NCI-H82 treated with DMSO at 0.1 percent for 48 hours (cell line): ENCODE results near the gene HPSE2.
A peak's percentile ranks its signal among the peaks of the same experiment; 100 is the strongest.
"Not testable (repeated sequence)": the region's sequence is repeated elsewhere in the genome, so short reads cannot be mapped to it uniquely, and the experiment has no call there.

Experiments used
- DNase-seq: peaks from one replicate; lab custom pipeline; 2025; ENCODE audit not compliant: unreplicated experiment; lab: John Stamatoyannopoulos, UW

HPSE2 gene

DNA sequence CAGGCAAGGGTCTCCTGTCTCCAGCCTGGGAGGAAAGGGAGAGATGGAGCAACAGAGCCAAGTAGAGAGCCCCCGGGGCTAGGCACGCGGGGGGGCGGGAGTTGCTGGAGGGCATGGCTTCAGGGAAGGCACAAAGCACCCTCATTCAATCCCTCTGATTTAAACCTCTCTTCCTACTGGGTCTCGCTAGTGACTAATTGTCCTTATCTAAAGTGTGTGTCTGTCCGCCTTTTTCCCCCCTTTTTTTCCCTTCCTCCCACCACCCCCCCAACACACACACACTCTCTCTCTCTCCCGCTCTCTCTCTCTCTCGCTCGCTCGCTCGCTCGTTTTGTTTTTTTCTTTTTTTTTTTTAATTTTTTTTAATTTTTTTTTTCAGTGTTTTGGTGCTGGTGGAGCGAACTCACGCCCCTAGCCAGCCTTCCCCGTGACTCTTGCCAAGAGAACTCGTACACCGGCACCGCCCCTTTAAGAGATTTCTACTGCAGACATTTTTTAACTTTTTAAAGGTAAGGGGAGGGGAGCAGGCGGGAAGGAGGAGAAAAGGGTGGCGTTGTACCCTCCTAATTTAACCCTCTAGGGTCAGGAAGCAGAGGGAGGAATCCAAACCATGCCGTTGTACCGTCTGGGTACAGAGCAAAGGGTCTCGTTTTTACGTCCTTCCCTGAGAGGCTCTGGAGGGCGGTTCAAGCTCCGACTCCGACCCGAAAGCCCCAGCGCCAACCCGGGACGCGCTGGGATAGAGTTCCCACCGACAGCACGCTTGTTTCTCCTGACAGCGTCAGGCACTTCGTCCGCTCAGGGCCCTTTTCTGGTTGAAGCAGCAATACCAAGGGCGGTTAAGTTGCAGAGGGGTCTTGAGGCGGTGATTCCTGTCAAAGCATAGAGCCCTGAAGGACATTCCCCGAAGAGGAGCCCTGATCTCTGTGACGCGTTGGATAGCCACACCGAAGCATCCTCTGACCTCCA lies at the start of gene HPSE2:
HPSE2 (minus strand) TSS at position 195 of the 969 bp plus-strand sequence.
- no peak for DNase-seq

- DNase-seq: no peak
Measured at GRCh38 chr10:99280472-99280871, 44.8 kb upstream of the HPSE2 start.

GRCh38 chr10:99279626-99280111 lies 44.0 kb upstream of the HPSE2 start:
- no peak for DNase-seq

DNA sequence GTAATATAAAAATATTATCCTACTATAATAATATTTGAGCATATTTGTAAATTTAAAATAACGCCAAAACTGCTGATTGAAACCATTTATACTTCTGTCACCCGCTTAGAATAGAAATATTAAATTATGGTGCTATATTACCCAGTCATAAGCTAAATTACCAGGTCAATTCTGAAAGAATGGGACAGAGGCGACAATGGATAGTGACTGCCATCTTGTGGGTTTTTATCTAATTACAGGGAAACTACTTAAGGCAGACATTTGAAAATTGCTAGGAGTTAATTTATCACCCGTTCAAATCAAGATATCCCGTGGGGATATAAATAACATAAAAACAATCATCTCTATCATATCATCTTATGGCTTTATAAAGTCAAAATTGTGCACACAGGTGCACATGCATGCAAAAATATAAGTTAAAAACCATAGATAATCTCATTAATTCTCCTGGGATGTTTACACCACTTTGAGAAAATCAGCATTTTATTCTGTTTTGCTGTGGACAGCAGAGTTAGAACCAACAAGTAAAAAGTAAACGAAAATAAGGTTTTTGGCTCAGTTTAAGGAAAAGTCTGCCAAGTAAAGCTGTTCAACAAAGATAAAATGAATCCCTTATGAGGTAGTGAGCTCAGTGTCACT lies 41.3 kb upstream of the HPSE2 start:
- DNase-seq: peak; percentile 11

- DNase-seq: peak; percentile 90
Measured at GRCh38 chr10:99266383-99266782, 30.7 kb upstream of the HPSE2 start.

GRCh38 chr10:99248824-99249223 lies 13.2 kb upstream of the HPSE2 start:
- no peak for DNase-seq

DNA sequence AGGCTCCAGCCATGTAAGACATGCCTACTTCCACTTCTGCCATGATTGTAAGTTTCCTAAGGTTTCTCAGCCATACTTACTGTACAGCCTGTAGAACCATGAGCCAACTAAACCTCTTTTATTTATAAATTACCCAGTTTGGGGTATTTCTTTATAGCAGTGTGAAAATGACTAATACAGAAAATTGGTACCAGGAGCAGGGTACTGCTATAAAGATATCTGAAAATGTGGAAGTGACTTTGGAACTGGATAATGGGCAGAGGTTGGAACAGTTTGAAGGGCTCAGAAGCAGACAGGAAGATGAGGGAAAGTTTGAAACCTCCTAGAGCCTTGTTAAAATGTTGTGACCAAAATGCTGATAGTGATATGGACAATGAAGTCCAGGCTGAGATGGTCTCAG lies 12.2 kb upstream of the HPSE2 start:
- DNase-seq: not testable (repeated sequence)

DNA sequence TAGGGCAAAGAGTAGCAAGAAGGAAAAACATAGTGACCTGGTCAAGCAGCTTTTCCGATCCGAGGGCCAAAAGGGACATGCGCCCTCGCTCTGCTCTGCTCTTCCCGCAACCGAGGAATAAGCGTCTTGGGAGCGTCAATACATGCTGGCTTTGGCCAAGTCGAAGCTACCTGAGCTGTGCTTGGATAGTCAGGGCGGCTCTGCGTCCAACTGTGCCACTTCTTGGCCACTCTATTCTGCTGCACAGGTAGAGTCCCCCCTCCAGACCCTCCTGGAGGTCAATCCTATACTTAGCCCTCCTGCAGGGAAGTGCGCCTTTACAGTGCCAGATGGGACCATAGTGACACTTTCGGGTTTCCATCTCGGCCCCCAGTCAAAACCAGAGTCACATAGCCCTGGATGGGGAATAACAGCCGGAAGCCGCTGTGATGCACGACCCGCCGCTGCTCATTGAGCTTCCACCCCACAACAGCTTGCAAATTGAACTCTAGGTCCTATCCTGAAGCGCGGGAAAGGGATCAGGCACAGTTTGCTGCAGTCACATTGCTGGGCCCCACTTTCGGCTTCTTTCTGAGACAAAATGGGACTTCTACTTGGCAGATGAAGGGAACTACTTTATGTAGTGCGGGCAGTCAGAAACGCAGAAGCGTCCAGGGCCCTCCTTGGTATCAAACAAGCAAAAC lies 1.1 kb upstream of the HPSE2 start:
- DNase-seq: no peak

DNA sequence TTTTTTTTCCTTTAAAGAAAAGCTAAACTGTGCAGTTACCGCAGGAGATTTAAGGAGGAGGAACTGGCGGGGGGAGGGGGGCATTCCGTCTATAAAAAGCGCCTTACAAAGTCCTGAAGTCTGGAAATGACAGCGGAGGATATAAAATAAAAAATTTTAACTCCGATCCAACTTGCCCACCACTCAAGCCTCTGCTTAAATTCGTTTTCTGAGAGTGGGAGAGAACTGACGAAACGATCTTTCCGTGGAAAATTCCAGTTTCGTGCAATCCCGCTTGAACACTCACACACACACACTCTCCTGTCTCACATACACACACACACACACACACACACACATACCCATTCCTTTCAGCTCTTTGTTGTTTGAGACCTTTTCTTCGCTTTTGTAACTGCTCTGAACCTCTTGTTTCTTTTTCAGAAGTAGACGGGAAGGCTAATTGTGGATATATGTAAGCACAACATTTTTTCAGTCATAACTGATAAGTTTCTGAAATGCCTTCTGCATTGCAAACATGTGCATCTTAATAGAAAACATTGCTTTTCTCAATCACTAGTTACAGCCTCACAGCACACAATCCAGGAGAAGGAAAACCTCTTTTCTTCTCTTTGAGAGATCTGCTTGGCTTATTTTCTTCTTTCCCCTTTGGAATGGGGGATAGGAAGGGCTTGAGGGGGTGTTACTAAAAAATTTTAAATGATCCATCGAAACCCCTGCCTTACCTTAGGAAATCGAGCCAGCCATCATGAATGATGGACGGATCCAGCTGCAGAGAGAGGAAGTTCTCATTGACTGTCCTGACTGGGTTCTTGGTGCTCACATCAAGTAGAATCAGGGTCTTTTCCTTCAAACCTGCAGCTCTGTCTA lies 628 bp downstream of the HPSE2 start:
- DNase-seq: no peak

- DNase-seq: no peak
Measured at GRCh38 chr10:99234041-99234790, 1.4 kb downstream of the HPSE2 start.

DNA sequence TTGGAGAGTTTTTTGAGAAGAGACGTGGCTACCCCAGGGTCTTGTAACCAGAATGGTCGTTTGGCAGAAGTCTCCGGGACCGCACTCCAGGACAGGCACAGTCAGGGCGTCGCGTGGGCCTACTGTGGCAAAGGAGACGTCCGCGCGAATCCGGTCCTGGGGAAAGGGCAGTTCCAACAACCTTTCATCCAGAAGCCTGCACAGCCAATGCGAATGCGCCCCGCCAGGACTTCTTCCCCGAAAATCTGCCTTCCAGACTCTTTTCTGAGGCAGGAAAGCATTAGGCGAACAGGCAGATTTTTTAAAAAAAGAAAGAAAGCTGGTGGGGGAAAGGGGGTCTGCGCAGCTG lies 2.0 kb downstream of the HPSE2 start:
- no peak for DNase-seq

GRCh38 chr10:99233000-99233688 lies 2.5 kb downstream of the HPSE2 start:
- no peak for DNase-seq

- DNase-seq: no peak
Measured at GRCh38 chr10:99232360-99232999, 3.2 kb downstream of the HPSE2 start.

GRCh38 chr10:99224766-99225165 lies 10.9 kb downstream of the HPSE2 start:
- DNase-seq: no peak

- DNase-seq: no peak
Measured at GRCh38 chr10:99207340-99207739, 28.3 kb downstream of the HPSE2 start.

GRCh38 chr10:99203310-99203709 lies 32.3 kb downstream of the HPSE2 start:
- DNase-seq: no peak

GRCh38 chr10:99172950-99173349 lies 62.7 kb downstream of the HPSE2 start:
- DNase-seq: no peak

DNA sequence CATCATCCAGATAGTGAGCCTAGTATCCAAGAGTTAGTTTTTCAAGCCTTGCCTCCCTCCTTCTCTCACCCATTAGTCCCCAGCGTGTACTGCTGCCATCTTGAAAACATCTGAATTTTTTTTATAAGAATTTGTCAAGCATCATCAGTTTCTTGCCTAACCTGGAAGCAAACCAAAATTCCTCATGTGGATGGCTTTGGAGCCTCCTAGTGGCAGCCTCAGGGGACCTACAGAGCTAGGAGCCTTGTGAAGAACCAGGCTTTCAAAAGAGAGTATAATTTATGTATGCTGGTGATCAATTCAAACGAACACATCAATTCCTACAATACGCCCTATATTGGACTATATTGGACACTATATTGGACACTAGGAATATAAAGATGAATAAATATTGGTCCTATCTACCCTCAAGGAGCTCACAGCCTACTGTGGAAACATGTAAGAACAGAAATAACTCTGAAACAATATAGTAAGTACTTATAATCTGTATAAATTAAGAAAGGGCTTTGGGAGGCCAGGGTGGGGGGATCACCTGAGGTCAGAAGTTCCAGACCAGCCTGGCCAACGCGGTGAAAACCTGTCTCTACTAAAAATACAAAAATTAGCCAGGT lies 63.4 kb downstream of the HPSE2 start:
- no peak for DNase-seq
